SK-N-SH (cell line): Measurements from ENCODE around the gene ZDHHC14. TPM values are rescaled to one million over a fixed set of nuclear protein-coding genes. Genes with fewer than 3 reads are reported as not detected.

Source experiments
- CTCF ChIA-PET: fragments of 300-600, 350-600 bp; formaldehyde crosslinking; extraction: SDS; loops from one replicate; lab custom pipeline; 2021; lab: Yijun Ruan, JAX
- POLR2A ChIA-PET: fragments of 350-600 bp; sonication (Branson Sonifier 250); formaldehyde crosslinking; extraction: SDS; loops from one replicate; lab custom pipeline; 2020; ENCODE audit warnings: antibody characterized with exemption, inconsistent platforms; lab: Yijun Ruan, JAX
- DNase-seq: peaks from one replicate; pipeline ENCODE4 v3.0.0; 2012
- H2AFZ ChIP-seq: fragments of 200-600 bp; sonication (generic); 2 replicates; pipeline ENCODE4 v1.8.1; 2016; ENCODE audit warnings: antibody characterized with exemption, mild to moderate bottlenecking, low read depth
- H3F3A ChIP-seq: fragments of 200-600 bp; sonication (generic); replicated peaks from 2 replicates; pipeline ENCODE3; 2016; ENCODE audit warnings: antibody characterized with exemption, mild to moderate bottlenecking; ENCODE audit not compliant: insufficient read depth
- H3K27ac ChIP-seq, 2 experiments: fragments of 200-500 bp in 1 of 2; fragments of 200-600 bp in 1 of 2; sonication (Bioruptor generic) in 1 of 2; sonication (generic), shearing (Covaris generic) in 1 of 2; 2 replicates each; pipeline versions ENCODE4 v1.5.1 to v1.6.1; 2014 to 2016; ENCODE audit warnings: low read depth in 2 of 2, inconsistent platforms in 1 of 2, low read length in 1 of 2, mild to moderate bottlenecking in 1 of 2, mixed read lengths in 1 of 2
- H3K27me3 ChIP-seq: fragments of 200-600 bp; sonication (generic), shearing (Covaris generic); 2 replicates; pipeline ENCODE4 v1.6.1; 2016; ENCODE audit warnings: mixed run types; ENCODE audit not compliant: insufficient read depth
- H3K36me3 ChIP-seq, 2 experiments: fragments of 200-500 bp in 1 of 2; fragments of 200-600 bp in 1 of 2; sonication (Bioruptor generic) in 1 of 2; sonication (generic) in 1 of 2; replicated peaks in 1 of 2; 2 replicates each; pipeline versions ENCODE3 to v1.5.1; 2014 to 2016; ENCODE audit warnings: low read length in 1 of 2, mild to moderate bottlenecking in 1 of 2; ENCODE audit not compliant: insufficient read depth in 2 of 2, control insufficient read depth in 1 of 2
- H3K4me1 ChIP-seq, 2 experiments: fragments of 200-500 bp in 1 of 2; fragments of 200-600 bp in 1 of 2; sonication (Bioruptor generic) in 1 of 2; sonication (generic), shearing (Covaris generic) in 1 of 2; 2 replicates each; pipeline versions ENCODE4 v1.5.1 to v1.6.1; 2014 to 2016; ENCODE audit warnings: low read depth in 1 of 2, low read length in 1 of 2, mixed run types in 1 of 2; ENCODE audit not compliant: insufficient read depth in 2 of 2, control insufficient read depth in 1 of 2
- H3K4me2 ChIP-seq: fragments of 200-600 bp; sonication (generic), shearing (Covaris generic); 2 replicates; pipeline ENCODE4 v1.6.1; 2017; ENCODE audit warnings: mixed run types
- H3K4me3 ChIP-seq, 2 experiments: fragments of 200-500 bp in 1 of 2; fragments of 200-600 bp in 1 of 2; sonication (Bioruptor generic) in 1 of 2; sonication (generic), shearing (Covaris generic) in 1 of 2; 2 replicates each; pipeline versions ENCODE4 v1.5.1 to v1.8.1; 2014 to 2016; ENCODE audit warnings: low read depth in 2 of 2, inconsistent platforms in 1 of 2, low read length in 1 of 2, mild to moderate bottlenecking in 1 of 2, mixed read lengths in 1 of 2, moderate library complexity in 1 of 2
- H3K79me2 ChIP-seq: fragments of 200-600 bp; sonication (generic); 2 replicates; pipeline ENCODE4 v1.8.1; 2017; ENCODE audit warnings: mild to moderate bottlenecking; ENCODE audit not compliant: insufficient read depth
- H3K9ac ChIP-seq: fragments of 200-600 bp; sonication (generic); 2 replicates; pipeline ENCODE4 v1.6.1; 2017; ENCODE audit warnings: mixed run types
- H3K9me2 ChIP-seq: fragments of 200-600 bp; sonication (generic); 2 replicates; pipeline ENCODE4 v1.6.1; 2017; ENCODE audit warnings: mixed run types
- H3K9me3 ChIP-seq: fragments of 200-600 bp; sonication (generic); 2 replicates; pipeline ENCODE4 v1.6.1; 2017; ENCODE audit warnings: mixed run types, mild to moderate bottlenecking, moderate library complexity
- H4K20me1 ChIP-seq: fragments of 200-600 bp; sonication (generic); 2 replicates; pipeline ENCODE4 v1.6.1; 2017; ENCODE audit warnings: mild to moderate bottlenecking, mixed run types; ENCODE audit not compliant: insufficient read depth
- FOSL2 ChIP-seq: IDR thresholded peaks from 2 replicates; pipeline ENCODE4 v1.4.0; 2012; ENCODE audit warnings: low read depth, mild to moderate bottlenecking, moderate library complexity, borderline replicate concordance
- TCF12 ChIP-seq: IDR thresholded peaks from 2 replicates; pipeline ENCODE4 v1.4.0; 2012
- WGBS: methylation state at CpG from one replicate; pipeline ENCODE4 v1.1.6; 2017; ENCODE audit warnings: low lambda C conversion rate; 5-methylcytosine and 5-hydroxymethylcytosine counted together
- polyA plus RNA-seq, 3 experiments: library from polyadenylated mRNA; depleted of rRNA; stranded (reverse); fragments of >200 nt; gene quantifications; 2 replicates each; pipeline ENCODE4 v1.2.3, GENCODE V29; 2012
- TF ChIP-seq, protein P1 (sequence below): IDR thresholded peaks from 2 replicates; pipeline ENCODE4 v1.6.1; 2012; ENCODE audit warnings: mild to moderate bottlenecking, low read depth, low read length, moderate library complexity
- TF ChIP-seq, protein P2 (sequence below): IDR thresholded peaks from 2 replicates; pipeline ENCODE4 v1.4.0; 2012; ENCODE audit warnings: low read depth, borderline replicate concordance

ZDHHC14 gene
- polyA plus RNA-seq, 1 of the 3 experiments (the other 2 are of a cell fraction) = 5.4 TPM

DNA sequence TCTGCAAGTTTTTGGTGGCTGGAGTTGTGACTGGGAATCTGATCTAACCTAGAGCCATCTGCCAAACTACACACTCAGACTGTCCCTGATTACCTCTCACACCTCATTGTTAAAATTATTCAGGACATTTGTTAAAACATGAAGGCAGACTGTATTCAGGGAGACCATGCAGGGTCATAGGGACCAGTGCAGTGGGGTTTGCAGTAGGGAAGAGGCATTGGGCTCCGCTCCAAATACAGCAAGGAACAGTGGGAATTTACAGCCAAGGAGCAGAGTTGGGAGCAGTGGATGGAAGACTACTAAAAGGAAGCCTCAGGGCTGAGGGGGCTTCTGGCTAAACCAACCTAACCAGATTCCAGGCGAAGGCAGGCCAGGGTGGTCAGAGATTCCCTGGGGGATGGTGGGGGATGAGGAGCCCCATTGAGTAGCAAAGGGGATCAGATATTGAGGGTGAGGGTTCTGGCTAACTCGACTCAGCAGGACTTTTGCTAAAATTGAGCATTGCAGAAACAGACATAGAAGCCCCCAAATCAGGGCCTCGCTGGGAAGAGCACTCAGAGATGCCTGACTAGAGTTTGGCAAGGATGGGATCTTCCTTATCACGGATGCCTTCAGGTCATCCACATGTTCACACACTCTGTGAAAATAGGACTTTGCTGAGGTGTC is 172.0 kb downstream of the ZDHHC14 start:
- DNase-seq = no peak
- Histone ChIP-seq H3K9me3 (no peaks in the 10 kb centered on the region), H4K20me1 (no peaks in the 10 kb centered on the region), H3K79me2 (no peaks in the 10 kb centered on the region), H3K9ac (no peak overlapping the region), H3K27me3 (no peaks in the 10 kb centered on the region), H3K4me1 (no peaks in the 10 kb centered on the region; a peak in 1 of 4 replicates), H3K9me2 (no peaks in the 10 kb centered on the region), H3K4me3 (no peak overlapping the region), H3K27ac (no peak overlapping the region), H3K36me3 (no peaks in the 10 kb centered on the region), H2AFZ (no peak overlapping the region), H3K4me2 (no peak overlapping the region), H3F3A (no peaks in the 10 kb centered on the region)
- TF ChIP-seq FOSL2 = no peak
- TF ChIP-seq, protein P1, sequence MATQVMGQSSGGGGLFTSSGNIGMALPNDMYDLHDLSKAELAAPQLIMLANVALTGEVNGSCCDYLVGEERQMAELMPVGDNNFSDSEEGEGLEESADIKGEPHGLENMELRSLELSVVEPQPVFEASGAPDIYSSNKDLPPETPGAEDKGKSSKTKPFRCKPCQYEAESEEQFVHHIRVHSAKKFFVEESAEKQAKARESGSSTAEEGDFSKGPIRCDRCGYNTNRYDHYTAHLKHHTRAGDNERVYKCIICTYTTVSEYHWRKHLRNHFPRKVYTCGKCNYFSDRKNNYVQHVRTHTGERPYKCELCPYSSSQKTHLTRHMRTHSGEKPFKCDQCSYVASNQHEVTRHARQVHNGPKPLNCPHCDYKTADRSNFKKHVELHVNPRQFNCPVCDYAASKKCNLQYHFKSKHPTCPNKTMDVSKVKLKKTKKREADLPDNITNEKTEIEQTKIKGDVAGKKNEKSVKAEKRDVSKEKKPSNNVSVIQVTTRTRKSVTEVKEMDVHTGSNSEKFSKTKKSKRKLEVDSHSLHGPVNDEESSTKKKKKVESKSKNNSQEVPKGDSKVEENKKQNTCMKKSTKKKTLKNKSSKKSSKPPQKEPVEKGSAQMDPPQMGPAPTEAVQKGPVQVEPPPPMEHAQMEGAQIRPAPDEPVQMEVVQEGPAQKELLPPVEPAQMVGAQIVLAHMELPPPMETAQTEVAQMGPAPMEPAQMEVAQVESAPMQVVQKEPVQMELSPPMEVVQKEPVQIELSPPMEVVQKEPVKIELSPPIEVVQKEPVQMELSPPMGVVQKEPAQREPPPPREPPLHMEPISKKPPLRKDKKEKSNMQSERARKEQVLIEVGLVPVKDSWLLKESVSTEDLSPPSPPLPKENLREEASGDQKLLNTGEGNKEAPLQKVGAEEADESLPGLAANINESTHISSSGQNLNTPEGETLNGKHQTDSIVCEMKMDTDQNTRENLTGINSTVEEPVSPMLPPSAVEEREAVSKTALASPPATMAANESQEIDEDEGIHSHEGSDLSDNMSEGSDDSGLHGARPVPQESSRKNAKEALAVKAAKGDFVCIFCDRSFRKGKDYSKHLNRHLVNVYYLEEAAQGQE = no peak
- no peak for TF ChIP-seq TCF12
- ChIA-PET CTCF (no interaction called here), POLR2A (no interaction called here)
- WGBS = 88% methylated on average over 3 of the region's 5 CpGs

DNA sequence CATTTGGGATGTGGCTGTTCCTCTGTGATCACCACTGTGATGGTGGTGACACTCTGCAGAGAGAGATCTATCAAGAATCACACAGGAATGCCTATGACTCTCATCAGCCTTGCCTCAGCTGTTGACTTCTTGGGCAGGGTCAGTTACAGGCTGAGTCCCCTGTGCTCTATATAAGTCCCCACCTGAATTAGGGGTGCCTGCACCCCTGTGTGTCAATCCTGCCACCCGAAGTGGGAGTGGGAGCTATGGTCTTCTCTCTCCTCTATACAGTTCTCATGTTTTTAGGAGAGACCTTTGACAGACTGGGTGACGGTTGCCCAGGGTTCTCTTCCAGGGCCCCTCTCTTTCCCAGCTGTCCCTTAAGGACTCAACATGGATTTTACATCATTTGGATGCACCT is 173.8 kb downstream of the ZDHHC14 start:
- POLR2A ChIA-PET = no interaction called here
- Histone ChIP-seq H3K27ac (no peak overlapping the region), H3K9me2 (no peaks in the 10 kb centered on the region), H3K4me2 (no peak overlapping the region), H3K27me3 (no peaks in the 10 kb centered on the region), H2AFZ (no peak overlapping the region), H3K4me1 (no peaks in the 10 kb centered on the region; a peak in 1 of 4 replicates), H3K9me3 (no peaks in the 10 kb centered on the region), H3K36me3 (no peaks in the 10 kb centered on the region)
- CTCF ChIA-PET = interaction anchor here (0.6 kb wide), 1 partner anchor 106 kb away, joined by 3 read pairs; no protein-coding TSS in a partner anchor
- no peak for DNase-seq
- TF ChIP-seq, protein P2, sequence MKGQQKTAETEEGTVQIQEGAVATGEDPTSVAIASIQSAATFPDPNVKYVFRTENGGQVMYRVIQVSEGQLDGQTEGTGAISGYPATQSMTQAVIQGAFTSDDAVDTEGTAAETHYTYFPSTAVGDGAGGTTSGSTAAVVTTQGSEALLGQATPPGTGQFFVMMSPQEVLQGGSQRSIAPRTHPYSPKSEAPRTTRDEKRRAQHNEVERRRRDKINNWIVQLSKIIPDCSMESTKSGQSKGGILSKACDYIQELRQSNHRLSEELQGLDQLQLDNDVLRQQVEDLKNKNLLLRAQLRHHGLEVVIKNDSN = no peak
- TF ChIP-seq, all 33 proteins: peak for 0
- Histone ChIP-seq H3K4me3 (no peak overlapping the region), H3K79me2 (no peaks in the 10 kb centered on the region), H3F3A (no peaks in the 10 kb centered on the region), H3K9ac (no peak overlapping the region), H4K20me1 (no peaks in the 10 kb centered on the region)
- WGBS = 91% methylated on average over 1 of the region's 2 CpGs
